Measurements from ENCODE around the gene AUTS2.
A peak's percentile ranks its signal among the peaks of the same experiment; 100 is the strongest.

Gene AUTS2

DNA sequence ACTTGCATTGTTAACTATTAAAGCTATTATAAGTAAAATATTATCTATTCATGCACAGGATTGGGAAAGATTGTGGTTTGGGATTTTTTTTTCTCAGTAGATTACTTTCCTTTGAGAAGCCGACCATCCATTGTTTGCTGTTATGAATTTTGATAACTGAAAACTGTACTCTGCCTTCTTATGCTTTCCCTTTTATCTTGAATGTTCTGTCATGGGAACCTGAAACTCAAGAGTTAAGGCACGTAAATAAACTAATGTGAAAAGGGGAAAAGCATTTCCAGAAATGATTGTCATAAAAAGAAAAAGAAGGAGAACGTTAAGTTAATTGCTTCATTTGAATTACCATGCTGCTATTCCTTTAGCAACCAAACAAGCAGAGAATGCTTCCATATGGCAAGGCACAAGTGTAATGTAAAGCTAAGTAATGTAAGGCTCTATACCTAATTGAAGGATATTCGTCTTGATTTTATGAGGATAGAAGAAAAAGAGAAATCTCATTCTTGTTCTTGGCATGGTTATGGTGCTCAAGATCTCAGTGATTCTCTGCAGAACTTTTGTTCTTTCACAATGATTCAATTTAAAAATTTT lies 370.8 kb downstream of the AUTS2 start:
- DNase-seq (ENCODE audit: low spot score) = no peak
- TF ChIP-seq, protein P1, sequence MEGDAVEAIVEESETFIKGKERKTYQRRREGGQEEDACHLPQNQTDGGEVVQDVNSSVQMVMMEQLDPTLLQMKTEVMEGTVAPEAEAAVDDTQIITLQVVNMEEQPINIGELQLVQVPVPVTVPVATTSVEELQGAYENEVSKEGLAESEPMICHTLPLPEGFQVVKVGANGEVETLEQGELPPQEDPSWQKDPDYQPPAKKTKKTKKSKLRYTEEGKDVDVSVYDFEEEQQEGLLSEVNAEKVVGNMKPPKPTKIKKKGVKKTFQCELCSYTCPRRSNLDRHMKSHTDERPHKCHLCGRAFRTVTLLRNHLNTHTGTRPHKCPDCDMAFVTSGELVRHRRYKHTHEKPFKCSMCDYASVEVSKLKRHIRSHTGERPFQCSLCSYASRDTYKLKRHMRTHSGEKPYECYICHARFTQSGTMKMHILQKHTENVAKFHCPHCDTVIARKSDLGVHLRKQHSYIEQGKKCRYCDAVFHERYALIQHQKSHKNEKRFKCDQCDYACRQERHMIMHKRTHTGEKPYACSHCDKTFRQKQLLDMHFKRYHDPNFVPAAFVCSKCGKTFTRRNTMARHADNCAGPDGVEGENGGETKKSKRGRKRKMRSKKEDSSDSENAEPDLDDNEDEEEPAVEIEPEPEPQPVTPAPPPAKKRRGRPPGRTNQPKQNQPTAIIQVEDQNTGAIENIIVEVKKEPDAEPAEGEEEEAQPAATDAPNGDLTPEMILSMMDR (IDR thresholded peaks at IDR 0.05; ENCODE audit: extremely low read depth, missing control alignments) = no peak

DNA sequence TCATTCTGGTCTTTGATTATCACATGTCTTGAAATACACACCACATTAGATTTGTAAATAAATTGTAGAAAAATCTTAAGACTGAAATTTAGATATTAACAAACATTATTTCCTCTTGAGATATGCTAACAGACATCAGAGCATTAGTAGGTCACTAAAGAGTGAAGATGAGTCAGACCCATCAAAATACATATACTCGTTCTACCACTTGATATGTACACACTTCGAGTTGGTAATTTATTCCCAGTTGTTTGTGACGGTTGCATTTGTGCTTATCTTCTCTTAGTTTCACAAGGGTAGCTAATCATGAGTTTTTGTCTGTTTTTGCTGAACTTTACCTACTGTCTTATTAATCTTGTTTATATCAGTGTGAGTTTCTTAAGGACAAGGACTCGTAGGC lies 383.4 kb downstream of the AUTS2 start:
- TF ChIP-seq, protein P1 (IDR thresholded peaks at IDR 0.05; ENCODE audit: extremely low read depth, missing control alignments) = no peak
- DNase-seq (ENCODE audit: low spot score) = no peak

DNA sequence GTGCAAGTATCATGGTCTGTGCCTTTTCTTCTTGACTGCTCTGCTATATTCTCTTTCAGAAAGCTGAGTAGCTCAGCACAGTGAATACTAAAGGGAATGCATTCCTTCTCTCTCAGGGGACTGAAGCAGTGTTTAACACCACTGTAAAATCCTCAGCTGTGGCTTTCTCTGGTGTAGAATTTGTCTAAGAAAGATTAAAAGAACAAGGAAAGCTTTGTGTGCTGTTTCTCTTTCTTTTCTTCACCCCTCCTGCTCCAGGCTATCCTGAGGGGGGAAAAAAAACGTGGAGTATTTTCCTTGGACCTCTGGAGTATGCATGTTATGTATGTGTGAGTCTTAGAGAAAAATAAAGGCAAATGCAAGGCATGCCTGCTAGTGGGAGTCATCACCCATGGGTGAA lies 383.9 kb downstream of the AUTS2 start:
- TF ChIP-seq, protein P1 (IDR thresholded peaks at IDR 0.05; ENCODE audit: extremely low read depth, missing control alignments) = no peak
- DNase-seq (ENCODE audit: low spot score) = no peak

DNA sequence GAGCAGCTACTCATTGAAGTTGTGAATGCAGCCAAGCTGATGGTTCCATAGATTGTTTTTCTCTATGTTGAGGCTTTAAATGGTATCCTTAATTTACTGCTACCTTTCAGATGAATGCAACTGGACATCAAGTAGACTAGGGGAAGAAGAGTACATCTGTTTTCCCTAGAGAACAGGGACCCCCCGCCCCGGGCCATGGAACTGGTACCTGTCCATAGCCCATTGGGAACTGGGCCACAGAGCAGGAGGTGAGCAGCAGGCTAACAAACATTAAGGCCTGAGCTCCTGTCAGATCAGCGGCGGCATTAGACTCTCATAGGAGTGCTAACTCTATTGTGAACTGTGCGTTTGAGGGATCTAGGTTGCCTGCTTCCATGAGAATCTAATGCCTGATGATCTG lies 391.3 kb downstream of the AUTS2 start:
- DNase-seq (ENCODE audit: low spot score) = no peak
- TF ChIP-seq, protein P1 (IDR thresholded peaks at IDR 0.05; ENCODE audit: extremely low read depth, missing control alignments) = no peak

DNA sequence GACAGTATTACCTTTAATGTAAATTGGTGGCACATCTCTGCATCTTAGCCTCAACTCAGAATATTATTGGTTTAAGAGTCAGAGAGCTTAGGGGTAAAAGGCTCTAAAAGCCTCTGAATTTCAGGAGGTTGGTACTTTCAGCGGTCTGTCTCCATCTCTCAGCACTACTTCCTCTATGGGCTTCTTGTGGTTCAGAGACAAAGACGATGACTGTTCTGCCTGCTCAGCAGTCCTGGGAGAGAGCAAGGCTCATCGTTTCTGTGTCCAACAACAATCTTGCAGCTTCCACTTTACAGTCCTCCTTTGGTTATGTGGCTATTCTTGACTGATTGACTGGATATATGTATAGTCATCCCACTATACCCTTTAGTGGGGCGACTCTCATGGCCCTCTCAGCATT lies 394.7 kb downstream of the AUTS2 start:
- peak; percentile 31 for DNase-seq (ENCODE audit: low spot score)
- TF ChIP-seq, protein P1 (IDR thresholded peaks at IDR 0.05; ENCODE audit: extremely low read depth, missing control alignments) = no peak

DNA sequence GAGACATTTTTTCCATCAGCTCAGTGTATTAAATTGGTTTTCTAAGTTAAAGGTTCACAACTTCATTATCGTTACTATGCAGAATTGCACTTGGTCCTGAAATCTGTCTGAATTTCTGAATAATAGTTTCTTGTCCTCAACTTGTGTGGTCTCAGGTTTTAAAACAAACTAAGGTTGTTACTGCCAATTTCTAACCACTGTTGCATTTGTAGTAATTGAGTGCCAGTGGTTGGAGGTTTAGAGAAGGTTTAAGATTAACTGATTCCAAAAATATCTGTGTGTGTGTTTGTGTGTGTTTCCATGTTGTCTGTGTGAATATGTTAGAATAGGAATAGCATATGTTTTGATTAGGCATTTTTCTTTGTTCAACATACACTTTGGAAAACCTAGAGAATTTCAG lies 395.9 kb downstream of the AUTS2 start:
- no peak for DNase-seq (ENCODE audit: low spot score)
- TF ChIP-seq, protein P1 (IDR thresholded peaks at IDR 0.05; ENCODE audit: extremely low read depth, missing control alignments) = no peak

DNA sequence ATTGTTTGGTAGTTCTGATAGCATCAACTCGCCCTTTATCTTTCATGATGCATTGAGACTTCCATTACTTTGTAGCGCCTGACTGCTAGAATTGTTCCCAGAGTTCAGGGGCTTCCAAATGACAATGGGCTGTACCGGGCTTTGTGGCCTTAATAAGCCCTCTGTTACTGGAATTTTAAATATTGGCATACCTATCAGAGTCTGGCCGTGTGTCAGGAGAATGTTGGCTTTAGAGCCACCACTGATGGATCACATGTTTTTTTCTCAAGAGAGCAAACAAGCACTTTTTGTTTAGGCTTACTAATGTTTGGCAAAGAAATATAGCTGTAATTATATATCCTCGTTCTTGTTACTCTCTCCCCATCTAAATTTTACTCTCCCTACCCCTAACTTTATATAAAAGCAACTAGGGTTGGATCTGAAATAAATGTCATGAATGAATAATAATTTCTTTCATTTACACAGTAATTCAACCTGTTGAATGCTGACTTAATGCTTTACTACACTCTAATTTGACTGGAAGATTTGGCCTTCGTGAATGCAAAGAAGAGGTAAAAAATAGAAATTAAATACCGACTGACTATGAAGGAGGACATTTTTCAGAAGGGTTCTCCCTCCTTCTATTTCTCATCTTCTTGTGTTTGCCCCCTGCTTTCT lies 396.7 kb downstream of the AUTS2 start:
- no peak for DNase-seq (ENCODE audit: low spot score)
- TF ChIP-seq, protein P1 (IDR thresholded peaks at IDR 0.05; ENCODE audit: extremely low read depth, missing control alignments) = no peak
